ENCODE results near the gene MSANTD1. TPM values are rescaled to one million over a fixed set of nuclear protein-coding genes. Genes with fewer than 3 reads are reported as not detected.
A peak's percentile ranks its signal among the peaks of the same experiment; 100 is the strongest.

Gene MSANTD1
- total RNA-seq, 1 experiment from 2014 or later: 0.23 TPM

DNA sequence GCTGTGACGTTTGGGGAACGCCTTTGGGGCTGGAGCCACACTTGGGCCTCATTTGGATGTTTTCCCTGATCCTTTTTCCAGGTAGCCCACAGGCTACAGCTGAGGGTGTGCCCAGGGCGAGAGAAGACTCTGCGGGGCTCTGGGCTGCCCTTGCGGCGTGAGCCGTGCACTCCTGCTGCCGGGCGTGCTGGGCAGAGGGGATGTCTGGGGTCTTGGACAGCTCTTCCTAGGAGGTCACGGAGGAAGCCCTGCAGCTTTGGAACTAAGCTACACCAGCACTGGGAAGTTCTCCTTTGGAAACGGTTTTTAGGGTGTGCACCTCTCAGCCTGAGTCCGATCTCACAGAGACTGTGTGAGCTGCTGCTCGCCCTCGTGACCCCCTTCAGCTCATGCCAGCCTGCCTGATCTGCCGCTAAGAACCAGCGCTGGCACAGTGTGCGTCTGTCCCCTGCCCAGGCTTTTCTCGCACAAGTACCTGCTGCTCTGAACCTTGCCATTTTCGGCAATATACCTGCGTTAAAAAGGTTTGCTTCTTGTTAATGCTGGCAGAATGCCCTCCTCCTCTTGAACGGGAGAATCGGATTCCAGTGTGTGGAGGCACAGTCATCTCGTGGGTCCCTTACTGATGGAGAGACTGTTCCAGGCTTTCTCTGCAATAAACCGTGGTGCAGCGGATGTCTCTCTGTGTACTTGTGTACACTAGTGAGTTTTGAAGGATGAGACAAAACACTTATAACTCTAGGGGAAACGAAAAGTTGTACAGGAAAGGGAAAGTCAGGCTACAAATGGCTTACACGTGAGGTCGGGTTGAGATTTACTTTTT is 14.3 kb downstream of the MSANTD1 start:
- DNase-seq (ENCODE audit: low read depth): no peak

DNA sequence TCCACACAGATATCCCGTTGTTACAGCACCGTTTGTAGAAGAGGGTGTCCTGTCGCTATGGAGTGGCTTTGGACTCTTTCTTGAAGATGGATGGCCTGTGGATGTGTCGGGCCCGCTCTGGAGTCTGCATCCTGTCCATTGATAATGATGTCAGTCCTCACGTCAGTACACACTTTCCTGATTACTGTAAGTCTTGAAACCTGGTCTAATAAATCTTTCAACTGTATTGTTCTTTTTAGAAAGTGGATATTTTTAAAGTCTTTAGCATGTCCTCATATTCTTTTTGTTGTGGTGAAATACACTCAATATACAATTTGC is 14.9 kb downstream of the MSANTD1 start:
- DNase-seq (ENCODE audit: low read depth): no peak

DNA sequence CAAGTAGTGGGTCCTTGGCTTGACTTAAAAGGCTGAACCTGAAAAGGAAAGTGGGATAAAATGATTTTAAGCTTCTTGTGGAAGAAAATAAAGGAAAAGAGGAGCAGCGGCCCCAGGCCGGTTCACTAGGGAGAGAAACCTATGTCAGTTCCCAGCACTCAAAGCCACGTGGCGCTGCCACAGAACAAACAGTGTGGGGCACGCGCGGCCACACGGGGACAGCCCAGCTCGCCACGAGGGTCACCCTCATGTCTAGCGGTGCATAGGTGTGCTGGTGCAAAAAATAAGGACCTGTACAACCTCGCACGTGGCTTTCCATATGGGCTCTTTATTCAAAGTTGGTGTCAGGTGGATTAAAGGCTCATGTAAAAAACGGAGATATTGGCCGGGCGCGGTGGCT is 17.1 kb downstream of the MSANTD1 start:
- no peak for DNase-seq (ENCODE audit: low read depth)

DNA sequence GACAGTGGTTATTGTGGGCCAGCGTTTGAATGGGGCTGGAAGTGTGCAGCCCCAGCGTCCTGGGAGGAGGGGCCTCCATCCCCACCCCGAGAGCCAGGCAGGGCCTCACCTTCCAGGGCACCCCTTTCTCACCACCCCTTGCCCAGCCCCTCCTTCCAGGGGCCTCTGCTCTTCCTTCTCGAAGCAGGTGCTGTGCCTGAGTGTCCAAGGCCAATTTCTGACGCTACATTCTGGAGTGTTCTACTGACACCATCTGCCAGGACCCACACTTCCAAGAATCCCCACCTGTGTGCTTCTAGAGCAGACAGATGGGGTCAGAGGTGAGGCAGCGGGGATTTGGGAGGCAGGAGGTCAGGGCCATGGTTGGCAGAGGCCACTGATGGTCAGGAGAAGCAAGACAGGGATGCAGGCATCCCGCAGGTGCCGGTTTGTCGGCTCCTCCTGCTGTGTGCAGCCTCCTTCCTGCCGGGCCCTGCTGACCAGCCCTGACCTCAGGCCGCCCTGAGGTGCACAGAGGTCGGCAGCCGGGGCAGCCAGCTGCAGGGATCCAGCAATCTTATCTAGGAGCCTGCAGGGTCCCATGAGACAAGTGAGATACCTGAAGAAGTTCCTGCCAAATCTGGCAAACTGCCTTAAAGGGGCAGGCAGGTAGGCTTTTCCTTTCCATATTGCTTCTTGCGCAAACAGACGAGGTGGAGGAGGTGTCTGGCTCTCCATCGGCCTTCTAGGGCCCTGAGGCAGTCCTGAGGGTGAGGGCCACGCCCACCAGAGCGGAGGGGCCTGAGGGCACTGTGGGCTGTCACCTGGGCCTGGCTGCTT is 18.8 kb downstream of the MSANTD1 start:
- no peak for DNase-seq (ENCODE audit: low read depth)

DNA sequence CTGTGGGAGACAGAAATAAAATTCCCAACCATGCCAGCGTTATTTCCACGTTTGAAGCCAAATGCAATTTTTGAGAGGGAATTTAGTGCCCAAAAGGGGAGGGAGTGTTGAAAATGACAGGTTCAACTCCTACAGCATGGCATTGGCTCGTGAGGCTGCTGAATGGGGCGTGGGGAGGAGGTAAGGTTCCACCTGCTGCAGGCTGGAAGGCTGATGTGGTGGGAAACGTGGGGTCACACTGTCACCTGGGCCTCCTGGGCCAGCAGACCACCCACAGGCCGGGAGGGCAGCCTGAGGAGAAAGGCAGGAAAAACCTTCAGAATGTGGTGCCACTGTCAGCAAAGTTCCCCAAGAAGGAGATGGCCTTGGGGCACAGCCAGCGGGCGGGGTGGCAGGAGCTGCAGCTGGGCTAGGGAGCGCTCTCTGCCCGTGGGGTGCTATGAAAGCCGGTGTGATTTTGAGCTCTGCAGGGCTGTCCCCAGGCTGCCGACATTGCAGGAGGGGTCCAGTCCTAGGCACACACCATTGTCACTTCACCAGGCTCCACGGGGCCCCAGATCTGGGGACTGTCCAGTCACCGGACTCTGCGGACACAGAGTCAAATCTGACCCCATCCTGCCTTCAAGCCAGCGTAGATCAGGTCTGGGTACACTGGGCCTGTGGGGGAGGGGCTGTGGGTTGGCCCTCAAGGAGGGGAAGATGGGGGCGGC is 19.6 kb downstream of the MSANTD1 start:
- no peak for DNase-seq (ENCODE audit: low read depth)

DNA sequence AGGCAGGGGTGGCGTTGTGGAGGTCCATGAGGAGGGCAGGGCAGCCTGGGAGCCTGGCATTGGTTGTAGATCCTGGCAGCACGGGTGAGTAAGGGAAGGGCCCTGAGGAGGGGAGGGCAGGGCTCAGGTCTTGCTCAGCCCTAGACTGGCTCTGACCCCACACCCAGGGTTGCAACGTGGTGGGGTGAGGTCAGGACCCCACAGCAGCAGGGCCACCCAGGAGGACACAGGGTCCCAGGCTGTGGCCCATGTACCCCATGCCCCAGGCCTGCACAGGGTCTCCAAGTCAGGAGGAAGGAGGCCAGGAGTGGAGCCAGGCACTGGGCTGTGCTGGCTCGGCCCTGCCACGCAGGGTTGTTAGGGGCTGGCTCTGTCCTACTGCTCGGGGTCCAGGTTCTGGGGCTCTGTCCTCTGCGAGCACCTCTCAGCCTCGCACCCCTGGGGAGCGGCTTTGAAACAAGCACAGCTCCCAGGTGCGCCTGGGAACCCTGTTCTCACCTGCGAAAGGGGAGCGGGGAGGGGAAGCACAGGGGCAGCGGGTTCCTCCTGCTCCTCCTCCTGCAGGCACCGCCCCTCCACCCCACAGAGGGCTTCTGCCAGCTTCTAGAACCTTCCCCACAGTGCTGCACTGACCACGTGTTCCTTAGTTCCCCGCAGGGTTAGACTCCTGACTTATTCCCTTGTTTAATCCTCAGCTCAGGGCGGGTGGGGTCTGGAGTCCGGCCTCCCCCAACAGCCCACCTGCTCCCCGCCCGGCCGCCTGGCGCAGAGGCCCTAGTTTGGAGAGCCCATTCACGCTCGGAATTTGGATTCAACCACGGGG is 20.4 kb downstream of the MSANTD1 start:
- no peak for DNase-seq (ENCODE audit: low read depth)

DNA sequence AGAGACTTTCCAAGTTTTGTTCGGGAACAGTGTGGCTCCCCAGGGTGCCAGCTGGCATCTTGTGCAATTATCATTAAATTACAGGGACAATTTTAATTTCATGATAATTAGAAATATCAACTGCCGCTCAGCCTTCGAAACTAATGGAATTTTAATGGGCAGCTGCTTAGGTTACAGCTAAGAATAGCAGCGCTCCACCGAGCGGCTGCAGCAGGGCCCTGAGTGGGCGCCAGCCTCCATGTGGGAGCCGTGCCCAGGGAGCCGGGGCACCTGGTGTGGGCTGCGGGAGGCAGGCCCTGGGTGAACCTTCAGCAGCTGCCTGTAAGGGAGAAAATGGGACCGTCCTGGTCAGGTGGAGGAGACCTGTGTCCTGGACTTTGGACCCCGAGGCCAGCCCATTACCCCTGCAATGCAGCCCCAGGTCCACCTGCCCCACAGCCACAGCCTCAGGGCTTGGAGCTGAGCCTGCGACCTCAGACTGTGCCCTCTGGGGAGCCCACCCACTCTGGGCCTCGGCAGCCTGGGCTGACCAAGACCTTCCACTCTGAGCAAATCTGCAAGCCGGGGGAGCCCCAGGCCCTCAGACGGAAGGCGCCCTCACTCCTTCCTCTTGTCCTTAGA is 21.1 kb downstream of the MSANTD1 start:
- DNase-seq (ENCODE audit: low read depth): no peak

DNA sequence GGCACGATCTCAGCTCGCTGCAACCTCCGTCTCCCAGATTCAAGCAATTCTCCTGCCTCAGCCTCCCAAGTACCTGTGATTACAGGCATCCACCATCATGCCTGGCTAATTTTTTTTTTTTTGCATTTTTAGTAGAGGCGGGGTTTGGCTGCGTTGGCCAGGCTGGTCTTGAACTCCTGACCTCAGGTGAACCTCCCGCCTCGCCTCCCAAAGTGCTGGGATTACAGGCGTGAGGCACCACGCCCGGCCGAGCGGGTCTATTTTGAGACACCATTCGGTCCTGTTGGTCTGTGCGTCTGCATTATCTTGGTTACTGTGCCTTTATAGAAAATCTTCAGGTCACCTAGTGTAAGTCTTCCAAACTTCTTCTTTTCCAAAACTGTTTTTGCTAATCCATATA is 22.2 kb downstream of the MSANTD1 start:
- DNase-seq (ENCODE audit: low read depth): no peak

DNA sequence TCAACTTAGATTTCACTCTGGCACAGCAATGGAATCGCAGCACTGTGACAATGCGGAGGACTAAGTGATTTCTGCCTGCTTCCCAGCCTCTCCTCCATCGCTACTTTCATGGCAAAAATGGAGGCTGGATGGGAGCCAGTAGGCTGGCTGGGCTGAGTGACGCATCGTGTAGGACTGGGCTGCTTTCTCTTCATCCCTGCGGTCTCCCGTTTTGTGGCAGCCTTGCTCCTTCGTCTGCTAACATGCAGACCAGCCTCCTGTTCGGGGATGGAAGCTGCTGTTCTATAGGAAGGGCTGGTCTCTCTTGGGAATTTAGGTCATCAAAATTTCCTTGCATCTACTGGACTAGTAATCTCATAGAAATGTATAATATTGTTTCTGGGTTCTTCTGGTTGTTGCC is 28.0 kb downstream of the MSANTD1 start:
- peak; percentile 85 for DNase-seq (ENCODE audit: low read depth)

DNA sequence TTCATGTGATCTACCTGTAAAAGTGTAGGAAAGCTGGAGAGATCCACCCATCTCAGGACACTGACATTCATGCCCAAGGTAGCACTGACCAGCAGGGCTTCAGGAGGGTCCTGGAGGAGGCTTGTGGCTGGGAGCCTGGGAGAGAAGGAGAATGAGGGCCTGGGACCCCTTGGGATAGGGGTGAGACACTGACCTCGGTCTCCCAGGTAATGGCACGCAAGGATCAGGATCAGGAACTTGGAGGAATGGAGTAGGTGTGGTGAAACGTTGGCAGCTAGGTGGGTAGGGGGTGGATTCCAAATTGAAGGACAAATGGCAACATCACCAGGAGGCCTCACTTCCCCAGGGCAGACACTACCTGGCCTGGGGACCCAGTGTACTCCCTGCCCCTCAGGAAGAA is 31.5 kb downstream of the MSANTD1 start:
- no peak for DNase-seq (ENCODE audit: low read depth)

DNA sequence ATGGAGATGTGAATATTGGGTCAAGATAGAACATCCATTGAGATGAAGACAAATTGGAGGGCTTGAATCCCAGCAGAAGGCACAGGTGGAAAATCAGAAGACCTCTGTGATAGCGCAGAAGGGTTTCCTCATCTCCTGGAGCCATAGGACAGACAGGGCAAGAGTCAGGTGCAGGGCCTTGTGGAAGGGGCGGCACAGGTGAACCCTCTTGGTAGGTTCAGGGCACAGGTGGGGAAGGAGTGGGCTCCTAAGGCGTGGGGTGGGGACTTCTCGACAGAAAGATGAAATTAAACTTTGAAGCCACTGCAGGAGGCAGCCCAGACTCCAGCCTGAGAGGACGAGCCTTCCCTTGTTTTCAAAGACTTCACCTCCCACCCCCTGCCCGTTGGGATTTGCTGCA is 34.5 kb downstream of the MSANTD1 start:
- DNase-seq (ENCODE audit: low read depth): no peak

DNA sequence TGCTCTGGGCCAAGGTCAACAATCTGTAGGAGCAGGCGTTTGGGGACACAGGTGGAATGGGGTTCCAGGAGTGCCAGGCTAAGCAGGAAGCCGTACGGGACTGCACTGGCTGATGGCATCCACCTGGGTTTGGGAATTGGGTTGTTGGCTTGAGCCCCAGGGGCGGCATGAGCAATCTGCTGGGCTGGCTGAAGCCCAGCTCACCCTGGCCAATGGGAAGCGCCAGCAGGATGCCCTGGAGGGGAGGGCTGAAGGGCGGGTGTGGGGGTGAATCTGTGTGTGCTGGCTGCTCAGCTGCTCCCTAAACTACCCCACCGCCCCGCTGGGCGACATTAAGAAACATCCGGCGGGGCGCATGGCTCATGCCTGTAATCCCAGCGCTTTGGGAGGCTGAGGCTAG is 35.0 kb downstream of the MSANTD1 start:
- DNase-seq (ENCODE audit: low read depth): peak; percentile 82

DNA sequence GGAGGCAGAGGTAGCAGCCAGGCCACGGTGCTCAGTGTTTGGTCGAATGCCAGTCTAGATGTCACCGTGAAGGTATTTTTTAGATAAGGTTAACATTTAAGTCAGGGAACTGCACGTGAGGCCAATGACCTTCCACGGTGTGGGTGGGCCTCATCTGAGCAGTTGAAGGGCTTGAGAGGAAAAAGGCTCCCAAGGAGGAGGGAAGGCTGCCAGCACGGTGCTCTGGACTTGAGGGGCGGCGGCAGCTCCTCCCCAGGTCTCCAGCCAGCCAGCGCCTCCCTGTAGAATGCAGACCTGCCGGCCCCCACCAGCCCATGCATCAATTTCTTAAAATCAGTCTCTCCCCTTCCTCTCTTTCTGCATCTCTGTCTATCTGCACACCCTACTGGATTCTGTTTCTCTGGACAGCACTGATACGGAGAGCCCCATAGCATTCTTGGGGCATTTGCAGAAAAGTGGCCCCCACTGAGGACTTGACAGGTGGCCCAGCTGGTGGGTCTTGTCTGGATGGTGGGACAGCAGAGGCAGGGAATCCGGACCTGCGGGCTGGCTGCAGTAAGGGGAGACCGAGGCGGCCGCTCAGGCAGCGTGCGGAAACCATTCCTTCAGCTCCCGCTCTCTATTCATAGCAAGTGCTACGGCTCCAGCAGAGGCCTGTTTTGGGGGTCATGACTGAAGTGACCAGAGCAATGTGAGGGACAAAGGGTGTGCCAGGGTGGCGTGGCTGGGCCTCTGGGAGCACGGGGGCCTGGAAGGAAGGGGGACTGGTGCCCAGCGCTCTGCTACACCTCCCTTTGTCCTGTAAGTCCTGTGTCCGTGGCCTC is 36.0 kb downstream of the MSANTD1 start:
- no peak for DNase-seq (ENCODE audit: low read depth)

DNA sequence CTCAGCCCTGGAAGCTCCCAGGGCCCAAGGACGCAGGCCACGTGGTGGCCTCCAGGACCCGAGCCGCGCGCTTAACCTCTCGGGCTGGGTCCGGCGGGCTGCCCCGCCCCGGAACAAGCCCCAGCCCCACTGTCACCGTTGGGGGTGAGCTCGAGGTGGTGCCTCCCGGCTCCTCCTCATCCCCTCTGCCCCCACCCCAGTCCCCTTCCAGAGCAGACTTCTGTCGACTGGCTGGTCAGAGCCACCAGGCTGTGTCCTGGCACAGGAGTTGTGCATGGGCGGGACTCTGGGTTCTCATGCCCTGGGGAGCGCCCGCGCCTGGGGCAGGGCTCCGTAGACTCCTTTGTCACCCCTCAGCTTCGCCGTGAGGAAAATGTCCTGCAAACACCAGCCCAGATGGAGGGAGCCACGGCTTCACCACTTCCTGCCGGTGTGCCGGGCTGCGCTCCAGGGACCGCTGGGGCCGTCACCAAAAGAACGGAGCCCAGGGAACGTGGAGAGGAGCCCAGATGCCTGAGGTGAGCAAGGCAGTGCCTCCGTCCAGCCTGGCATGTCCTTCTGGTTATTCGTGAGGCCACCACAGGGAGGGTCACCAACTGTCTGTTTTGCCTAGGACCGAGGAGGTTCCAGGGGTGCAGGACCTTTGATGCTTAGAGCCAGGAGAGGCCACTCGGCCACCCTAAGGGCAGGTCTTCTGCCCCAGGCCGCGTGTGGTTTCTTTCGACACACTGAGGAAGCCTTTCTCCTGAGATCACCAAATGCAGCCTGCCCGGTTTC is 36.8 kb downstream of the MSANTD1 start:
- DNase-seq (ENCODE audit: low read depth): peak; percentile 75

DNA sequence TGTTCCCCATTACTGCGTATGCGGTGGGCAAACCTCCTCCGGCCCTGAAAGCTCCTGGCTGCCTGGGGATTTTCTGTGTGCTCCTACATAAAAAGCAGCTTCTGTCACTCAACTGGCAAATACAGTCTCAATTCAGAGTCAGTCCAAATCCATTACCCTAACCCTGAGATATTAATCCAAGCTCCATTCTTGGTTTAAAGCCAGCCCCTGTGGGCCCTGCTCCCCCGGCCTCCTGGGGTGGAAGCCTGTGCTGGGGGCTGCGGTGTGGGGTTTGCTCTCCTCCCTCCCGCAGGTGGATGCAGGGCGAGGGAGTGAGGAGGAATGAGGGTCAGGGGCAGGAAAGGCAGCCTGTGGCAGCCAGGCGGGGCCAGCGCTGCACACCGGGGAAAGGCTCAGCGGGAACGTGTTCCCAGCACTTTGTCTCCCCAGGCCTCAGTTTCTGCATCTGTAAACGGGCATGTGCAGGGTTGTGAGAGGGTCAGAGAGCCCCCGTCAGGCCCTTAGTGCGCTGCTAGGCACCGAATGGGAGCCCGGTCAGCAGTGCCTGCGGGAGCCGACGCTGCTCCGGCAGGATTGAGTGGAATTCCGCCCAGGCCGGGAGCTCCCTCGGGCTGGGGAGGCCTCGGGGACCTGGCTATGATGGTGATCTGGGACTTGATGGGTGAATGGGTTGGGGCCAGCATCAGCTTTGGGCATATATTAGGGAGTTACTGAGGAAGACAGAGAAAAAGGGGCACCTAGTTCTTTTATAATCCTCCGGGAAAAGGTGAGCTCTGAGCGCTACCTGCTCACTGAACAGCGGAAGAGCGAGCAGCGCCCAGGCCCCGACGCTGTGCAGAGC is 37.6 kb downstream of the MSANTD1 start:
- DNase-seq (ENCODE audit: low read depth): no peak

DNA sequence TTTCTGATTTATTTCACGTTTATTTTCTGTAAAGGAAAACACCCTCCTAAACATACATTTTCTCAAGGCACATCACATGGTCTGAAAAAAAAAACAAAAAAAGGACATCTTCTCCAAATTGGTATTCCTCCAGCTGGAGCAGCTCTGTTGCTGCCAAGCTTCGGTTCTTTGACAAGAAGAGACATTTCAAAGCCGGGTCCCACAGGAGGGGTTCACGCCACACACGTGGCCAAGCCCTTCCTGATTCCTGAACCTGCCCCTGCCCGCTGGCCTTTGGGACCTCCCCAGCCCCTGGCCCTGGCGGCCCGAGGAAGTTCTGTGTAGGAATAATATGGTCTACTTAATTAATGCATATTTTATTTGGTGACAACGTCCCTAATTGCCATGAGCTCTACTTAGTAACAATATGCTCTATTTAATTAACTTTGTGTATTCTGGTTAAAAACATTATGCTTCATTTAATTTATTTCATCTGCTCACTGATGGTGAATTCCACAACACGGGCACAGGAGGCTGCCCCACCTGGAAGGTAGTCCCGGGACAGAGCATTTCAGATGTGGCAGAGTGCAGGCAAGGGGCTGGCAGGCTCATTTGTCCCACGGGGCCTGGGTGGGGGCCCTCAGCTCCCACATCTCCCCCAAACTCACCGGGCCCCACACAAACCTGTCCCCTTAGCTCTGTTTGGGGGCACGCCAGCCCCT is 38.5 kb downstream of the MSANTD1 start:
- no peak for DNase-seq (ENCODE audit: low read depth)

DNA sequence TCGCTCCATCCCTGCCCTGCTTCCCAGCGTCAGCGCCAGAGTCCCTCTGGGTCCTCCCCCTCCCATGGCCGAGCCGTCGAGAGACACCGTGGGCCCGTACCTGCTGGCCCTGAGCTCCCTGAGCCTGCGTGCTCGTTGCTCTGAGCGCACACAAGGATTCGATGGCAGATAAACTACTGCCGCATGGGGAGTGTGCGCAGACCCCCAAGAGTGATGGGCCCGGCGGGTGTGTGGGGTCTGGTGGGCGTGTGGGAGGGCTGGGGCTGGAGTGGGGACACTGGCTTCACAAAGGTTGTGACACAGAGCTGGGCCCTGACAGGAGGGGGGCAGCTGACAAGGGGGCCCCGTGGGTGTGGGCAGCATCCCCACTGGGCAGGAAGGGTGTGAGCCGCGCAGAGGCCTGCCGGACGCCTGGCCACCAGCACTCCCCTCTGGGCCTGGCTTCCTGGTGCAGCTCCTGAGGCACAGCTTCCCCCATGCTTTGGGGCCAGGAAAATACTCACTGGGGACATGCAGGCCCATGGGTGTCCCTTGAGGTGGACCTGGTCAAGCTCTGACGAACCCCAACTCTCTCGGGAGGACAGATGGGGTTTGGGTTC is 39.1 kb downstream of the MSANTD1 start:
- DNase-seq (ENCODE audit: low read depth): no peak

All from Daoy (cell line).